HepG2 (cell line): Measurements from ENCODE around the gene NPAS2. TPM values are rescaled to one million over a fixed set of nuclear protein-coding genes. Genes with fewer than 3 reads are reported as not detected.

ENCODE experiments used
- ATAC-seq: fragments of 200-7000 bp; cut with Tn5 transposase; 3 replicates; pipeline ENCODE4 v1.9.1; 2020; ENCODE audit warnings: mild to moderate bottlenecking, moderate library complexity
- BruUV-seq: library from RNA; stranded (reverse); fragments of 400-500 nt; replicated peaks from 2 replicates; lab custom pipeline; 2021; lab: Mats Ljungman, UMichigan
- CTCF ChIA-PET: fragments of 300-600 bp; formaldehyde crosslinking; extraction: SDS; loops from one replicate; lab custom pipeline; 2021; ENCODE audit warnings: low total read pairs, inconsistent platforms, low intra/inter-chr PET ratio; lab: Yijun Ruan, JAX
- POLR2A ChIA-PET: fragments of 350-600 bp; sonication (Branson Sonifier 250); formaldehyde crosslinking; loops from one replicate; lab custom pipeline; 2020; ENCODE audit warnings: antibody characterized with exemption, inconsistent platforms; lab: Yijun Ruan, JAX
- DNase-seq: peaks from one replicate; pipeline ENCODE4 v3.0.0-alpha.2; 2015; ENCODE audit warnings: low spot score
- FAIRE-seq: peaks from 3 replicates; lab custom pipeline; 2011; peaks lifted over from hg19 to GRCh38; lab: Jason Lieb, UNC
- H2AFZ ChIP-seq: one replicate; pipeline ENCODE4 v1.6.1; 2011; ENCODE audit warnings: low read length, inconsistent platforms
- H3K27ac ChIP-seq: fragments of 300-600 bp; 3 replicates; pipeline ENCODE4 v1.8.0; 2011; ENCODE audit warnings: mixed run types, mild to moderate bottlenecking, mixed read lengths, low read length, inconsistent platforms; ENCODE audit not compliant: insufficient read depth; ENCODE audit errors: extremely low read length
- H3K27me3 ChIP-seq, 2 experiments: fragments of 200-600 bp in 1 of 2; 2 replicates in 1 of 2; 3 replicates in 1 of 2; pipeline versions ENCODE4 v1.6.0 to v1.8.0; 2011; ENCODE audit warnings: low read length in 2 of 2, mild to moderate bottlenecking in 2 of 2, moderate library complexity in 2 of 2, inconsistent platforms in 1 of 2; ENCODE audit not compliant: insufficient read depth in 2 of 2, control insufficient read depth in 1 of 2
- H3K36me3 ChIP-seq, 2 experiments: fragments of 200-600 bp in 1 of 2; replicated peaks in 1 of 2; 2 replicates in 1 of 2; 3 replicates in 1 of 2; pipeline versions ENCODE4 v1.5.1 to v1.8.0; 2011; ENCODE audit warnings: low read length in 2 of 2, inconsistent platforms in 1 of 2; ENCODE audit not compliant: insufficient read depth in 2 of 2, control insufficient read depth in 1 of 2
- H3K4me1 ChIP-seq: 2 replicates; pipeline ENCODE4 v1.5.1; 2012; ENCODE audit warnings: low read length, inconsistent platforms; ENCODE audit not compliant: insufficient read depth
- H3K4me2 ChIP-seq: 2 replicates; pipeline ENCODE4 v1.6.0; 2011; ENCODE audit warnings: low read depth, low read length, inconsistent platforms
- H3K4me3 ChIP-seq, 3 experiments: fragments of 200-600 bp in 1 of 3; sonication (generic), shearing (Covaris generic) in 1 of 3; replicated peaks in 1 of 3; 2 replicates each; pipeline ENCODE4 v1.5.1; 2011 to 2016; ENCODE audit warnings: low read length in 3 of 3, inconsistent platforms in 2 of 3, low read depth in 2 of 3, mild to moderate bottlenecking in 2 of 3, control low read depth in 1 of 3, mixed read lengths in 1 of 3; ENCODE audit not compliant: insufficient read depth in 1 of 3
- H3K79me2 ChIP-seq: one replicate; pipeline ENCODE4 v1.6.1; 2011; ENCODE audit warnings: low read length, inconsistent platforms; ENCODE audit not compliant: insufficient read depth
- H3K9ac ChIP-seq: 2 replicates; pipeline ENCODE4 v1.6.0; 2011; ENCODE audit warnings: mild to moderate bottlenecking, low read depth, low read length, inconsistent platforms; ENCODE audit not compliant: insufficient read depth
- H3K9me3 ChIP-seq: 2 replicates; pipeline ENCODE4 v1.5.1; 2012; ENCODE audit warnings: mild to moderate bottlenecking, low read length
- H4K20me1 ChIP-seq: 2 replicates; pipeline ENCODE4 v1.6.0; 2011; ENCODE audit warnings: inconsistent platforms, mild to moderate bottlenecking, low read length, moderate library complexity; ENCODE audit not compliant: insufficient read depth
- BRF2 ChIP-seq: sonication (generic); formaldehyde crosslinking; IDR thresholded peaks from 2 replicates; pipeline ENCODE4 v1.8.1; 2022; ENCODE audit warnings: mild to moderate bottlenecking, missing genetic modification reagents
- ELF4 ChIP-seq: sonication (generic); formaldehyde crosslinking; IDR thresholded peaks from 2 replicates; pipeline ENCODE4 v1.5.0; 2020; ENCODE audit warnings: missing genetic modification reagents, mild to moderate bottlenecking, moderate library complexity, borderline replicate concordance
- ETV5 ChIP-seq: IDR thresholded peaks from 2 replicates; pipeline ENCODE4 v1.6.1; 2018; ENCODE audit warnings: missing biosample characterization, missing genetic modification reagents, inconsistent platforms, borderline replicate concordance
- FLYWCH1 ChIP-seq: sonication (generic); formaldehyde crosslinking; IDR thresholded peaks from 2 replicates; pipeline ENCODE4 v1.8.1; 2023; ENCODE audit warnings: mild to moderate bottlenecking, missing genetic modification reagents
- MLX ChIP-seq: IDR thresholded peaks from 2 replicates; pipeline ENCODE4 v1.6.1; 2016
- MTF2 ChIP-seq: sonication (generic); formaldehyde crosslinking; IDR thresholded peaks from 2 replicates; pipeline ENCODE4 v1.5.0; 2020; ENCODE audit warnings: missing genetic modification reagents, borderline replicate concordance
- NFKBIZ ChIP-seq: IDR thresholded peaks from 2 replicates; pipeline ENCODE4 v1.6.1; 2018; ENCODE audit warnings: missing genetic modification reagents, missing compliant biosample characterization
- RELA ChIP-seq: sonication (generic); formaldehyde crosslinking; IDR thresholded peaks from 2 replicates; pipeline ENCODE4 v1.4.0; 2020; ENCODE audit warnings: missing genetic modification reagents
- SMAD3 ChIP-seq: sonication (generic); formaldehyde crosslinking; IDR thresholded peaks from 2 replicates; pipeline ENCODE4 v1.4.0; 2020; ENCODE audit warnings: missing genetic modification reagents
- WIZ ChIP-seq: sonication (generic); formaldehyde crosslinking; IDR thresholded peaks from 2 replicates; pipeline ENCODE4 v1.5.1; 2020; ENCODE audit warnings: mild to moderate bottlenecking, missing genetic modification reagents
- ZGPAT ChIP-seq: IDR thresholded peaks from 2 replicates; pipeline ENCODE4 v1.6.1; 2016; ENCODE audit warnings: mild to moderate bottlenecking
- ZKSCAN8 ChIP-seq: IDR thresholded peaks from 2 replicates; pipeline ENCODE4 v1.6.1; 2016; ENCODE audit warnings: borderline replicate concordance, missing genetic modification reagents, missing compliant biosample characterization
- ZNF143 ChIP-seq: sonication (generic); formaldehyde crosslinking; IDR thresholded peaks from 2 replicates; pipeline ENCODE4 v1.4.0; 2020; ENCODE audit warnings: missing genetic modification reagents
- ZNF224 ChIP-seq: sonication (generic); formaldehyde crosslinking; IDR thresholded peaks from 2 replicates; pipeline ENCODE4 v1.5.0; 2020; ENCODE audit warnings: mild to moderate bottlenecking, missing genetic modification reagents
- WGBS: methylation state at CpG from one replicate; pipeline ENCODE4 v1.1.6; 2017; ENCODE audit warnings: low lambda C conversion rate; 5-methylcytosine and 5-hydroxymethylcytosine counted together
- in situ Hi-C: cut with HindIII; loops from 2 replicates; pipeline ENCODE4 v1.10.0; 2017; ENCODE audit warnings: low pct_unique_long_range_greater_than_20kb; ENCODE audit not compliant: extremely low pct_ligation_motif_present
- intact Hi-C: fragments of 100-400 bp; cut with micrococcal nuclease; formaldehyde crosslinking; loops from one replicate; pipeline ENCODE4 v1.10.0; 2022; ENCODE audit not compliant: unreplicated experiment
- polyA plus RNA-seq, 8 experiments: library from polyadenylated mRNA; depleted of rRNA in 3 of 8; stranded (reverse) in 7 of 8; unstranded in 1 of 8; fragments of >200 nt; fragmentation: Illumina TruSeq in 4 of 8; extraction: Trizol in 4 of 8; gene quantifications; 2 replicates each; pipeline versions ENCODE4 v1.2.1 to v1.2.3, GENCODE V29; 2011 to 2016; ENCODE audit warnings: low read depth in 4 of 8, missing spikeins in 1 of 8, mixed read lengths in 1 of 8; ENCODE audit not compliant: insufficient read depth in 1 of 8
- total RNA-seq, 5 experiments: library from RNA; depleted of rRNA; stranded (reverse); fragments of >200 nt; fragmentation: Illumina TruSeq; extraction: Trizol; gene quantifications; 2 replicates each; pipeline ENCODE4 v1.2.3, GENCODE V29; 2016; ENCODE audit warnings: low read depth in 1 of 5

NPAS2 gene
- total and polyA plus RNA-seq, 2 of the 13 experiments (the other 11 are each of a cell fraction or from before 2014, with no cell fraction given), result 14.8 to 37.5 TPM

- Histone ChIP-seq H3K79me2 (peaks cover 43% of the 10 kb centered on the region), H3K4me3 (no peak overlapping the region), H2AFZ (no peak overlapping the region), H3K4me2 (no peak overlapping the region), H3K27me3 (no peaks in the 10 kb centered on the region), H4K20me1 (peaks cover 7% of the 10 kb centered on the region; the same call in 1 of the 2 replicates), H3K27ac (no peak overlapping the region), H3K4me1 (peaks cover 75% of the 10 kb centered on the region), H3K36me3 (peaks cover 2 to 16% of the 10 kb centered on the region in 2 experiments; a peak in 3 of 5 replicates), H3K9me3 (no peaks in the 10 kb centered on the region), H3K9ac (no peak overlapping the region)
- ATAC-seq (no peak), DNase-seq (no peak), FAIRE-seq (no peak)
- intact Hi-C loops (no loop called here), in situ Hi-C loops (no loop called here)
- no TSS peak for BruUV-seq
- WGBS, result 95% methylated on average over 3 of the region's 3 CpGs
- no peak for TF ChIP-seq SMAD3 (CRISPR knock-in tag)
- TF ChIP-seq MTF2 (CRISPR knock-in tag), result no peak
- TF ChIP-seq NFKBIZ (CRISPR knock-in tag), result no peak
- no peak for TF ChIP-seq RELA (CRISPR knock-in tag)
- no peak for TF ChIP-seq ZNF224 (CRISPR knock-in tag)
- TF ChIP-seq ZKSCAN8 (CRISPR knock-in tag), result no peak
- TF ChIP-seq BRF2 (CRISPR knock-in tag), result no peak
- no peak for TF ChIP-seq ZGPAT
- TF ChIP-seq ELF4 (CRISPR knock-in tag), result no peak
- TF ChIP-seq MLX (CRISPR knock-in tag), result no peak
- TF ChIP-seq FLYWCH1, result no peak
- TF ChIP-seq ZNF143 (CRISPR knock-in tag), result no peak
- TF ChIP-seq WIZ (CRISPR knock-in tag), result no peak
- TF ChIP-seq ETV5 (CRISPR knock-in tag), result no peak
- POLR2A ChIA-PET, result no interaction called here
- CTCF ChIA-PET, result no interaction called here
Measured at GRCh38 chr2:100879296-100879695, 59.4 kb downstream of the NPAS2 start.
